NCI-H1436 treated with DMSO at 0.1 percent for 48 hours (cell line): ENCODE measurements around the gene SNX9.

Experiments
- DNase-seq: peaks from one replicate; lab custom pipeline; 2025; lab: John Stamatoyannopoulos, UW

Gene SNX9

DNA sequence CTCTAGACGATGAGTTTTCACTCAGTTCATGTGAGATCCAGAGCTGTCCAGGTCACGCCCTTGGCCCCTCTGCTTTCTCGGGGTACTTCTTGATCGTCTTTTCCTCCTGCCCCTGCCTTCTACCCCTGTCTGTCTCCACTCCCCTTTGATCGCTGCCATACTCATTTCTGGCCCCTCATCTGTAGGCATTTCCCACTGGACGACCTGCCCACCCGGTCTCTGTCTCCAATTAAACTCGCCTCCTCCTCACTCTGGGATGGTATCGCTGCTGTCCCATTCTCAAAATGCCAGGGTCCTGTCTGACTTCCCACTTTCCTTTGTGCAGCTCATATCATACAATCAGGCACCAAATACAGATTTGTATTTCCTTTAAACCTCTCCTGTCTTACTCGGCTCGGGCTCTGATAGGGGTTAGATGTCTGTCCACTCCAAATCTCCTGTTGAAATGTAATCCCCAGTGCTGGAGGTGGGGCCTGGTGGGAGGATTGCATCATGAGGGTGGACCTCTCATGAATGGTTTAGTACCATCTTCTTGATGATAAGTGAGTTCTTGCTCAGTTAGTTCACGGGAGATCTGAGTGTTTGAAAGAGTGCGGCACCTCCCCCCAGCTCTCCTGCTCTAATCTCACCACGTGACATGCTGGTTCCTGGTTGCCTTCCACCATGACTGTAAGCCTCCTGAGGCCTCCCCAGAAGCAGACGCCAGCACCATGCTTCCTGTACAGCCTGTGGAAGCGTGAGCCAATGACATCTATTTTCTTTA lies 155.2 kb downstream of the SNX9 start:
- no peak for DNase-seq

DNA sequence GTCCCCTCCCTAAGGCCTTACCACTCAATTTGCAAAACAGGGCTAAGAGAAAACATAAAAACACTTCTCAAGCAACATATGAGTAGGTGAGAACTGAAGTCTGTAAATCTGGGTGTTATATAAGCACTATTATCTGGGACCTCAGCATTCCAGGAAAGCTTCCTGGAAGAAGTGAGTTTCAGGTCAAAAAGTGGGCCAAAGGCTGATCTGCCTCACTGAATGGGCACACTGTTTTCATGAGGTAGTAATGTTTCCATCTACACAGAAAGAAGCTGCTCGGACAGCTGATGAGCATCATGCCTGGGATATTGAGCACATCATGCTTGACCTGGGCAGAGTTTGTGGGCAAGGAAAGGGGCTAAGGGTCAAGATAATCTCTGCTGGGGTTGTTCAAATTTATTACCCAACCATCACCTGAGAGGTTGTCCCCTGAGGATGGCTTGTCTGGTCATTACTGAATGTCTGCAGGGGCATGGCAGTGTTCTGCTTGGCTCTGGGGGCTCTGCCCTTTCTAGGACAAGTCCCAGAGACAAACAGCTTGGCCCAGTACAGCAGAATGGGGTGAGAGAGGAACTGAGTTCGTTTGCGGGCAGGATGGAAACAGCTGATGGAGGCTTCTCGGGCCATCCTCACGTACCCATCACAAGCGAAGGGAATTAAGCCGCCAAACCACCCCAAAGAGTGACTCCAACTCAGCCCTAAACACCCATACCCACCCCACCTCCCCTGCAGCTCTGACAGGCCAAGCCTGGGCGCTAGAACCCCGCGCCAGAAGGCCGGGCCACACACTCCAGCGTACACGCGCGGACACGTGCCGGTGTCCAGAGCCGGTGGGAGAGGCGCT lies 157.5 kb downstream of the SNX9 start:
- no peak for DNase-seq

DNA sequence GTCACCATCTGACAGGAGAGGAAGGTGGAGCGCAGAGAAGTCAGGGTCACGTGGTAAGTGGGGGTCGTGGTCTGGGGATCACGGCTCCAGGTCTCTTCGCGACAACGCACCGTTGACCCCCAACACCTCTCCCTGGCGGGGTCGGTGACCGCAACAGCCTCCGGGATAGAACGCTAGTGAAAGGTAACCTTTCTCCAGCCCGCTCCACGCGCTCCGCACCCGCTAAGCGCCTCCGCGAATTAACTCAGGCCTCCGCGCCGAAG lies 158.0 kb downstream of the SNX9 start:
- DNase-seq: no peak

DNA sequence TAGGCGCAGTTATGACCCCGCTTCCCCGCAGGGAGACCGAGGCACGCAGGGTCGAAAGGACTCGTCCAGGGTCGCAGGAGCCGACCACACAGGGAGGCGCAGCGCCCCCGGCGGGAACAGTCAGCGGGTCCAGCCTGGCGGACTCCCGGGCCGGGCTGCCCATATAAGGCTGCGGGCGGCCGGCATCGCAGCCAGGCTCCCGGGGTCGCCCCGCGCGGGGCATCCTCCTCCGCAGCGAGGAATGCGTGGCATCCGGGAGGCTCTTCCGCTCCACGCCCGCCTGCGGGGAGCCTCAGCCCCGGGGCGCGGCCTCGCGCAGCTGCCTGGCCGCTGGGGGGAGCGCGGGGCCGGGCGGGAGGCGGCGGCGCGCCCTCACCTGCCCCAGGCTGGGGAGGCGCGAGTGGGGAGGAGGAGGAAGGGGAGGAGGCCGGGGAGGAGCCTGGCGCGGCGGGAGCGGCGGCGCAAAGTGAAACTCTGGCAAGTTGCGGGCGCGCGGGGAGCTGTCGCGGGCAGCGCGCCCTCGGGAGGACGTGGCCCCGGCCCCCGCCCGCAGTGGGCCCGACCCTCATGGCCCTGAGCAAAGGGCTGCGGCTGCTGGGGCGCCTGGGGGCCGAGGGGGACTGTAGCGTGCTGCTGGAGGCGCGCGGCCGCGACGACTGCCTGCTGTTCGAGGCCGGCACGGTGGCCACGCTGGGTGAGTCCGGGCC lies 158.5 kb downstream of the SNX9 start, which contains the start of gene SYNJ2:
SYNJ2 (plus strand) TSS at position 469 of the 707 bp plus-strand sequence; CDS start at position 568, 99 bp downstream.
- DNase-seq: no peak

DNA sequence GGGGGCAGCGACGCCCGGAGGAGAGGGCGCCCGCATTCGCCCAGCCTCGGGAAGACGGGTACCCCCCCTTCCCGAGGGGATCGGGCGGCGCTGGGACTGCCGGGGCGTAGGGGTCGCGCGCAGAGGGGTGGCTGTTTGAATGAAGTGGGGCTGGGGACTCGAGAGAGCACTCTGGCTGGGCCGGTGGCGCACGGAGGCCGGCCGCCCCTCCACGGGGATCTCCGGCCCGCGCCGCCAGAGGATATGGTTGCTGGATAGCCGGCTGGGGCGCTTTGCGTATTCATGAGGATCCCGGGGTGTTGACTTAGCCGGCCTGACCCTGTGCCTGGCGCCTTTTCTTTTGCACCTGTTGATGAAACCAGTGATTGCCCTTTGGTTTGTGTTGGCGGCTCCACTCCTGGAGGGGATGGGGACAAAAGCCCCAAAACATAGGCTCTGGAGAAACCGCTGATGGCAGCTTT lies 159.1 kb downstream of the SNX9 start:
- DNase-seq: no peak

DNA sequence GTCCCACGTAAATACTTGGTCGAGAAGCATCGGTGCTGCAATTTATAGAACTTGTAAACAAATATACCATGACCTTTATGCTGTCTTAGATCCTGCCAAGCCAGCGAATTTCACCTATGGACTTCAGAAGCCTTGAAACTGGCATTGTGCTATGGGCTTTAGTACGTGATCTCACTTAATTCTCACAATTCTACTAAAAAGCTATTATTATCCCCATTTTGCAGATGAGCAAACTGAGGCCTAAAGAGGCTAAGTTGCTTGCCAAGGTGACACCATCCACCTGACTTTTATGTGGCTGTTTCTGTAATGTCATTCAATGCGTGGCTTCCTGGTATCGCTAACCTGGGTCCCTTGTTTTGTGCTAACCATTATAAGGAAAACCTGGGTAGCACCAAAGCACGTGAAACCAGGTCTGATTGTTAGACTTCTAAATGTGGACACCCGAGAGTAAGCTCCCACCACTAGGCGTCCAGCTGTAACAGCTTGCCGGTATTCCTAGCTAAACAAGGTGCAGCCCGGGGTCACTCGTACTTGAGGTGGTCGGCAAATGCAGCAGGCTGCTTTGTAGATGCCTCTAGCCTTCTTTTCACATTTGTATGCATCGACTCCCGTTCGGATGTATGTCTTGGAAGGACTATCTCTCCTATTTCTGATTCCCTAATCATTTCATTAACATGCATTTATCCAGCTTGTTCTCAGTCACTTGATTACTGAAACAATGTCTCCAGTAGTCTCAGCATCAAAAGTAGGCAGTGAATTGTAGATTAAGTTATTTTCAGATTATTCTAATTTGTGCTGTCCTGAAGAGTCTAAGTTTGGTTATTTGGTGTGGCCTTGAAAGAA lies 159.7 kb downstream of the SNX9 start:
- no peak for DNase-seq

DNA sequence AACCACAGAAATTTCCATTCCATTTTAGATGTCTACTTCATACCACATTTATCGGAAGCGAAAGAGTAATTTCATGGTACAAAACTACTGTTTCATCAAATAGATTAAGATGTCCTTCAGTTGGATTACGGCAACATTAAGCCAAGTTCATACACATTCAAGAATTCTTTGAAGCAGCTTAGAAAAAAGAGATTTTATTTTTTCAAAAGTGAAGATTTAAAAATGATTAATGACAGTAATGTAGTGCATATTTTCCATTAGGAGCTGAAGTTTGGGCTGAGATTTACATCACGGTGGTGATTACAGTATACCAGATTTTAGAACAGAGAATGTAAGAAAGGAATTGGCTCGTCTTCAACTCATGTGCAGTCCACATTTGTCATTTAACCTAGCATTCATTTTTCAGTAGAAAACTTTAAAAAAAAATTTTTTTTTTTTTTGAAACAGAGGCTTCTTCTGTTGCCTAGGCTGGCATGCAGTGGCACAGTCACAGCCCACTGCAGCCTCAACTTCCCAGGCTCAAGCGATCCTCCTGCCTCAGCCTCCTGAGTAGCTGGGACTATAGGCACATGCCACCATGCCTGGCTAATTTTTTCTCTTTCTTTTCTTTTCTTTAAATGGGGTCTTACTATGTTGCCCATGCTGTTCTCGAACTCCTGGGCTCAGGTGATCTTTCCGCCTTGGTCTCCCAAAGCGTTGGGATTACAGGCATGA lies 160.5 kb downstream of the SNX9 start:
- DNase-seq: no peak

DNA sequence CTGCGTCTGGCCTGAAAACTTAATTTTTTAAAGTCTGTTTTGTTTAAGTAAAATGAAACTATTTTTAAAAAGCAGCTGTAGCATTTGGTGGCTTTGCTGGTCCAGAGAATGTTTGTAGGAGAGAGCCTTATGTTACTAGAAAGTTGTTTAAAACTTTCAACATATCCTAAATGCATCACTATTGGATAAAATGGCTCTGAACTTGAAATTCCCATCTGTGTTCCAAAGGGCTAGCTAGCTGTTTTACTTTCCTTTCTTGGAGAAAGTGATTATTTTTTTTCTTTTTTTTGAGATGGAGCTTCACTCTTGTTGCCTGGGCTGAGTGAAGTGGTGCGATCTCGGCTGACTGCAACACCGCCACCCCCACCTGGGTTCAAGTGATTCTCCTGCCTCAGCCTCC lies 161.1 kb downstream of the SNX9 start:
- DNase-seq: no peak

DNA sequence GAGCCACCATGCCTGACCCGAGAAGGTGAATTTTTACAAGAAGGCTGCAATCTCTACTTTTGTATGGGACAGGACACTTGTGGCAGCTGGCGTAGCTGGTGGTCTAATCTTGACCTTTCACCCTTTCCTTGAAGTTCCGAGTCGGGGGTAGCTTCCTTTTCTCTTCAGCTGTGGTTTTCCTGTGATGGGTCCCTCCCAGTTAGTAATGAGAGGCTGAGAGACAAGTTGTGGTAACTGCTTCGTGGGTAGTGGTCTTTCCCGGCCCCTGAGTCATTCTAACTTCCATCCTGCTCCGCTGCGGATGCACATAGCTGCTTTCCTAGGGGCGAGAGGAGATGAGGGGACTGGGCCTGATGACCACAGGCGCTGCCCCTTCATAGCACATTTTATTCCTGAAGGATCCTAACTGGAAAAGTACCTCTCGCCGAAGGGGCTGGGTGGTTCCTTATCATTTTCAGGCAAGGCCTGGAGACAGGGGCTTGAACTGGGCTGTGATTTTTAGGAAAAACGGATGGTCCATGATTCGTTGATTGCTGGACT lies 161.7 kb downstream of the SNX9 start:
- no peak for DNase-seq

DNA sequence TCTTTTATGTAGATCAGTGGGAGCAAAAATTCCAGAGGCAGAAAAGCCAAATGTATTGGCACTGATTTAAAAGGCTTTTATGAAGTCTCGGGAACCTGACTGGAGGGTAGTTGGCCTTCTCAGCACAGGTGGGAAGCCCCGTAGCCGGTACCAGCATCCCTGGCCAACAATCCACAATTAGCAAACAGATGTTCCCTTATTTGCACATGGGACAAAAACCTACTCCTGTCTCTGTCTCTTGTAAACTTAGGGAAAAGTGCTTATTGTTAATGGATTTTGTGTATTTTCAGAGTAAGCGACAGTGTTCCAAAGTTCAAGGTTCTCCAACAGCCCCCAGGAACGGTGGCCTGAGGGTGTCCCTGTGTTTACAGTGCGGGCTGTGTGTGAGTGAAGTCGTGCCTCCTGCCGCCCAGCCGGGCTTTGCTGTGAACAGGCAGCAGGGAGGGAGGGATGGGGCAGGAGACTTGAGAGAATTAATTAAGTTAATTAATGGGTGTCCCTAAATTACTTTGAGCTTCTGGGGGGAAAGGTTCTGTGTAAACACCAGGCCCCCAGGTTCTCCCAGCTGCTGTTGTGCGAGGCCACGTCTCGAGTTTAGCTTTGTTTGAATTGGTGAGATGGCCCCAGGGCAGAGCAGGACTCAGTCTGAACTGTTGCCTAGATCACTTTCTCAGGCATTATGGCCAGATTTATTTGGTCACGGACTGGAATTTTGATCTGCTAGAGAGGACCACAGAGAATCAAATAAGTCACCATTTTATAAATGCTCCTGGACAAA lies 162.5 kb downstream of the SNX9 start:
- no peak for DNase-seq

DNA sequence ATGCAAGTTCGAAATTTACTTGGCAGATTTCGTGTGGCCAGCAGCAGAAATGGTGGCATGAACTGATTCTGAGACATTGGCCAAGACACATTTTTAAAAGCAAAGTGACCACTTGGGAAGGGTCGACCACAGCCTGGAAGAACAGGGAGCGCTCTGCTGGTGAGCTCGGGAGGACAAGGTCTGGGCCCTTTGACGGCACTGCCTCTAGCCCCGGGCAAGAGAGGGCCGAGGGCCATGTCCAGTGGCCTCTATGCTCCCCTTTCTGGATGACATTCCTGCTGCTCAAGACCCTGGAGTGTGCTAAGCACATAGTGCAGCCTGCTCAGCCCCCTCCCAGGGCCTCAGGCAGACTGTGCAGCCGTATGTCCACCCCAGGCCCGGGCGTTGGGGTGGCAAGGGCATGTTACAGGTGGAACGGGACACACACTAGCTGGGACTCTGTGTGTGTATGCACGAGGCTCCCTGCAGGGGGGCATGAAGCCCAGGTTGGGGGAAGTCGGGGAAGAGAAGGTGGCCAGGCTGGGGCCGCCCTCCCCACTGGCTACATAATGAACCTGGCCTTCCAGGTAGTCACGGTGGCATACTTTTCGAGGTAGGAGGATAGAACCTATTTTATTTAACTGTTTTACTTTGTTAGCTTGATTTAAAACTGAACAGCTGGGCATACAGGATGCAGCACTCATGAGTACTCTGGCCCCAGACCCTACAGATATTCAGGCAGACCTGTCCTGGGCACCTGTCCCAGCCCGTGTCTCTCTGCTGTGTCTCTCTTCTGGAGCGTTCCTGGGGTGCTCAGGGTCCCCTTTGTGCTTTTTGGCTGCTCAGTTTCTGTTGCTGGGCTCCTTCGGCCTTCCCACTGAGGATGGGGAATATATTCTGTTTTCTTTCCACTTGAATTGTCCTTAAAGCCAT lies 165.0 kb downstream of the SNX9 start:
- DNase-seq: no peak

DNA sequence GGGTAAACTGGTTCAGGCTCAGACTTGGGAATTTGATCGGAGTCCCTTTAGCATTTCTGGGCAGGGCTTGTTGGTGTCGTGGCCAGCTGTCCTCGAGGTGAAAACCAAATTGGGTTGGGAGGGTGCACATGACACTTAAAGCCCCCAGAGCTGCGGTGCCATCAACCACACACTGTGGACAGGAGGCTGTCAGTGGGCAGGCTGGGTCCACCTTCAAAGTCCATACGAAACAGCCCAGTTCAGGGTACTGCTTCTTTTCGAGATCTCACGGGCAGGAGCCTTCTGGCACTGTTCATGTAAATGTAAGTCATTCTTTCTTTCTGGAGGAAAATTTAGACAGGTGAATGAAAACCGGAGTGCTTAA lies 165.6 kb downstream of the SNX9 start:
- DNase-seq: no peak

DNA sequence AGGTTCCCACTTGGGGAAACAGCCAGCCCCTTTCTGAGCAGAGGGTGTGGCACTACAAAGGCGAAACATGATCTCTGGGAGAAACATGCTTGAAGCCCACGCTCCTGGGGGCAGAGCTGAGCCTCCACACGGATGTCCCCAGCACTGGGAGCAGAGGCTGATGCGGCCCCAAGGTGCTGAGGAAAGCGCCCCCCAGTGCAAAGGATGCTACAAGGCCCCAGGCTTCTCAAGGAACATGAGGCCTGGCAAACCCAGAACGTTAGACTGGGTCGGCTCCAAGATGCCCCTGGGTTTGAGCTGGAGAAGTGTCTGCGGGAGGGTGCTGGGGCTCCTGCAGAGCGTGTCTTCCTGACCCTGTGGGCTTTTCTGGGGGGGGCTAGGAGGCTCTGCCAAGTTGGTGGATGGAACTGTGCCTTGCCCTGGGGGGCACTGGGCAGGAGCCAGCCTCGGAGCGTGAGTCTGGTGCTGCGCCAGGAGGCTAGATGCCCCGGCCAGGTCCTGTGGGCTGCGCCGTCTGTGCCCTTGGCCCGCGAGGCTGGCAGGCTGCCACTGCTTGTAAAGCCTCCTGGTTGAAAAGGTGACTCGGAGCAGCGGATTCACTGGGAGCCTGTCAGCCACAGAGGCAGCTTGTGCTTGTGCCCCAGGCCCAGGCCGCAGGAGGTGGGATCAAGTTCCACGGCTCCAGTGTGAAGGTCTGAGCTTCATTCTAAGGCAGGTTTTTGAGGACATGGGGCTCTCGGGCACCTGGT lies 166.7 kb downstream of the SNX9 start:
- no peak for DNase-seq

DNA sequence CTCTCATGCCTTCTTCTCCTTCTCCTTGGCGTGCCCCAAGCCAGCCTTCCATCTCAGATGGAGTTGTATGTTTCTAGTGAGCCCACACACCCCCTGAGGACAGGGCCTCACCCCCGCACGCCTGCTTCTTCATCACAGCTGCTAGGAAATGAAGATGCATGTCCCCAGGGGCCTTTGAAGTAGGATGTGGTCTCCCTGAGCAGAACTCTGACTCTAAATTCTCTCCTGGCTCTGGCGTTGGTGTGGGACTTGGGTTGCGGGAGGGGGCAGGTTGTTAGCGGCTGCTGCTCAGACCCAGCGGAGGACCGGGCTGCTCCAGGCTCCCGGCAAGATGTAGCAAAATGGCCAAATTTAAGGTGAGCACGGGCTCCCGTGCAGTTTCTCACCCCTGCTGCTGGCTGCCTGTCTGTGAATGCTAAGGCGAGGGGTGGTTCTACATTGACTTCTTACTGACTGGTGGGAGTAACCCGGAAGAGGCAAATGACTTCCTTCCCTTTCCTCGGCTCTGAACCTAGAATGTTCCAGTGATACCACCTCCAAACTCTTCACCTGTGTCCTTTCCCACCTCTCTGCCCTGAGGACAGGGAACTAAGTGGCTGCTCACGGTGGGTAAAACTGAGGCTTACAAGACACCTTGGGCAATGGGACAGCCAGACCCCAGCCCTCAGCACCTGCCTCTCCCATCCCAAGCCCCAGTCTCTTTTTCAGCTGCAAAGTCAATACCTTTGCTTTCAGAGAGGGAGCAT lies 167.4 kb downstream of the SNX9 start:
- DNase-seq: no peak

DNA sequence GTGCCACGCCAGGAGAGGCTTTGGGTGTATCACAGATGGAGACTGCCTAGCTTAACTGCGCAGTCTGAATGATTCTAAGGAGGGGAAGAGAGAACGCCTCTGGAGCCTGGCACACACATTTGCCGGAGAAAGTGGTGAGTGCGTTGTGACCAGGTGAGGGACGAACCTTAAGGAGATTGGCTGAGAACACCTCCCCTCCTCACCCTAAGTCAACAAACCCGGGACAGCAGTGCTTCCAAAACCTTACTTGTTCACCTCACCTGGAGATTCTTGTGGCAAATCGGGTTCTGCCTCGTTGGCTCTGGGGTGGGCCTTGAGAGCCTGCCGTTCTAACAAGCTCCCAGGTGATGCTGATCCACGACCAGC lies 168.0 kb downstream of the SNX9 start:
- no peak for DNase-seq

DNA sequence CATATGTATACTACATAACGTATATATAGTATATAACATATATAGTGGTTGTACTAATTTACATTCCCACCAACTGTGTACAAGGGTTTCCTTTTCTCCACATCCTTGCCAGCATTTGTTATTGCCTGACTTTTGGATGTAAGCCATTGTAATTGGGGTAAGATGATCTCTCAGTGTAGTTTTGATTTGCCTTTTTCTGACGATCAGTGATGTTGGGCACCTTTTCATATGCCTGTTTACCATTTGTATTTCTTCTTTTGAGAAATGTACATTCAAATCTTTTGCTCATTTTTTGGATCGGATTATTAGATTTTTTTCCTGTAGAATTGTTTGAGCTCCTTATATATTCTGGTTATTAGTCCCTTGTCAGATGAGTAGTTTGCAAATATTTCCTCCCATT lies 170.0 kb downstream of the SNX9 start:
- DNase-seq: no peak

DNA sequence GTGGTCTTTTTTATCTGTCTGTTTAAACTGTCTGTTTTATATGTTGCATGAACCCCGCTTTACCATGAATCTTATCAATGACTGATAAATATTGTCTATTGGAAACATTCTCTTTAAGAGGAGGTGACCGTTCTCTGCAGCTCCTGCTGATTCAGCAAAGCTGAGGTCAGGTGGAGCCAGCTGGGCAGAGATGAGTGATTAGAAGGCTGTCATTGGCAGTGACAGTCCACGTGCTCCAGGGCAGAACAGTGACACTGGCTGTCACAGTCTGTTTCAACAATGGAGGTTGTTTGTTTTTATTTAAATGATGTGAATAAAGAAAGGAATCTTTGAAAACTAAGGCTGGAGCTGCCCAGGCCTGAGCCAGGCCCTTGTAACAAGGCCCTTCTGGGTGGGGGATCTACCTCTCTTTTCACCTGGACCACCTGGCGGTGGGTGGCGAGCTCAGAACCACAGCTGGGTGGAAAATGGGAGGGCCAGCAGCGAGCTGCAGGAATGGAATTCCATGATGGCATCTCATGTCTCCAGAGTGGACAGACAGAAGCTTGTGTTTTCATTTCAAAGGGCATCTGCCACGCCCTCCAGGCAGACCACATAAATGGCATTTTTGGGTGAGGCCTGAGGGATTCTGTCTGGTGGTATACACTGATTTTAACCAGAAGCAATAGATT lies 171.2 kb downstream of the SNX9 start:
- no peak for DNase-seq
